Endothelial cell of umbilical vein (primary cell): Measurements from ENCODE around the gene LDHA.

ENCODE experiments used
- EZH2 ChIP-seq: IDR thresholded peaks from 2 replicates; pipeline ENCODE4 v1.6.1; 2012; ENCODE audit warnings: borderline replicate concordance, low read depth, mild to moderate bottlenecking, moderate library complexity, low read length, inconsistent platforms; ENCODE audit not compliant: severe bottlenecking
- POLR2A ChIP-seq: IDR thresholded peaks from 2 replicates; pipeline ENCODE4 v1.6.1; 2012; ENCODE audit warnings: low read depth, mild to moderate bottlenecking, control low read depth, low read length
- TF ChIP-seq, protein P1 (sequence below), 2 donors: IDR thresholded peaks; 1 replicate in 1 of 2; 2 replicates in 1 of 2; pipeline ENCODE4 v1.5.1; 2011; ENCODE audit warnings: low read length in 2 of 2, mild to moderate bottlenecking in 2 of 2, moderate library complexity in 2 of 2, control low read depth in 1 of 2, inconsistent platforms in 1 of 2, low read depth in 1 of 2; ENCODE audit not compliant: insufficient read depth in 1 of 2; ENCODE audit errors: extremely low read depth in 1 of 2

DNA sequence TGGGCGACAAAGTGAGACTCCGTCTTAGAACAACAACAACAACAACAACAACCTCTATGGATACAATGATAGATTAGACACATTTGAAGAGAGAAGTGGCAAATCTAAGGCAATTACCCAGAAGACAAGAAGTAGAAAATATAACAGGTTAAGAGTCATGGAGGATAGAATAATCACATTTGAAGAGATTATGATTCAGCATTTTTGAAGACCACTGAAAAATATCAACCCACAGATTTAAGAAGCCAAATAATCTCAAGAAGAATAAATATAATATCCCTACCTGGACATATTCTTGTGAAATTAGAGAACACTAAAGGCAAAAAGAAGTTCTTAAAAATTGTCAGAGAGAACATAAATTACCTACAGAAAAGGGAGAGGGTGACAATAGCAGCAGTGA lies 25.7 kb downstream of the LDHA start:
- TF ChIP-seq, protein P1, sequence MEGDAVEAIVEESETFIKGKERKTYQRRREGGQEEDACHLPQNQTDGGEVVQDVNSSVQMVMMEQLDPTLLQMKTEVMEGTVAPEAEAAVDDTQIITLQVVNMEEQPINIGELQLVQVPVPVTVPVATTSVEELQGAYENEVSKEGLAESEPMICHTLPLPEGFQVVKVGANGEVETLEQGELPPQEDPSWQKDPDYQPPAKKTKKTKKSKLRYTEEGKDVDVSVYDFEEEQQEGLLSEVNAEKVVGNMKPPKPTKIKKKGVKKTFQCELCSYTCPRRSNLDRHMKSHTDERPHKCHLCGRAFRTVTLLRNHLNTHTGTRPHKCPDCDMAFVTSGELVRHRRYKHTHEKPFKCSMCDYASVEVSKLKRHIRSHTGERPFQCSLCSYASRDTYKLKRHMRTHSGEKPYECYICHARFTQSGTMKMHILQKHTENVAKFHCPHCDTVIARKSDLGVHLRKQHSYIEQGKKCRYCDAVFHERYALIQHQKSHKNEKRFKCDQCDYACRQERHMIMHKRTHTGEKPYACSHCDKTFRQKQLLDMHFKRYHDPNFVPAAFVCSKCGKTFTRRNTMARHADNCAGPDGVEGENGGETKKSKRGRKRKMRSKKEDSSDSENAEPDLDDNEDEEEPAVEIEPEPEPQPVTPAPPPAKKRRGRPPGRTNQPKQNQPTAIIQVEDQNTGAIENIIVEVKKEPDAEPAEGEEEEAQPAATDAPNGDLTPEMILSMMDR (IDR thresholded peaks at IDR 0.05; ENCODE audit: extremely low read depth in 1 of 2, insufficient read depth in 1 of 2, low read depth in 1 of 2, low read length in 2 of 2): no peak
- no peak for TF ChIP-seq POLR2A
- no peak for TF ChIP-seq EZH2
